ENCODE data around the gene CARS1. TPM values are rescaled to one million over a fixed set of nuclear protein-coding genes. Genes with fewer than 3 reads are reported as not detected.
A peak's percentile ranks its signal among the peaks of the same experiment; 100 is the strongest.

CARS1 gene
- total RNA-seq, 1 donor from 2014 or later = 51.8 TPM

DNA sequence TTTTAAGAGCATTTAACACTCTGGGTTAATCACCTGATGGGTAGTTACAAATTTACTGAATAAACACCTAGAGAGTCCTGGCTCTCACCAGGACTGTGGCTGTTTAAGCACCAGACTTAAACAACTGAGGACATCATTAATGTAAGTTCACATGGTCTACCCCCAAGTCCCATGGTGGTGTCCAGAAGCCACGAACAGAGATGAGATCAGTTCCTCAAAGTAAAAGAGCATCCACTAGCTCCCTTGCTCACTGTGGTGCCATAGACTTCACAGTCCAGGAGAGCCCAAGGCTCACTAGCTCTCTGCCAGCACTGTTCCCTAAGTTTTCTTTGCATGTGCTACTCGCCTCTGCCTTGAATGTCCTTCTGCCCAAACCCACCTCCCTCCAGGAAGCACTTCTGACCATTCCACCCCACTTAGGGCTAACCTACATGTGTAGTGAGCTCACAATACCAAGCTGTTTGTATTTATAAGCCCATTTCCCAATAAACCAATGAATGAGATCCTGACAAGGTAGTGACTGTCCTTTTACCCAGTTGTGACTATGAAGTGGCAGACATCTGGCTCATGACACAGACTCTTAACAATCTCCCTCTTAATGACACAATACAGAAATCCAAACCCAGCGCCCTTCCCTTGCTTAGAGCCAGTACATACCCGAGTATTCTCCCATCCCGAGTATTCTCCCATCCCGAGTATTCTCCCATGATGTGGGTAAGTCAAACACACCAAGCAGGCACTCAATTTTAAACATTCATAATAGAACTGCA lies 80.7 kb downstream of the CARS1 start:
- peaks cover 66% of the 10 kb centered on the region for H3K36me3 Mint-ChIP-seq (ENCODE audit: low read depth)
- H3K4me1 Mint-ChIP-seq (ENCODE audit: low read depth) = peaks cover 18% of the 10 kb centered on the region
- DNase-seq (ENCODE audit: low spot score) = no peak
- H3K27me3 Mint-ChIP-seq (ENCODE audit: low read depth) = no peaks in the 10 kb centered on the region
- no peak overlapping the region for H3K4me3 Mint-ChIP-seq (ENCODE audit: low read depth)
- H3K27ac Mint-ChIP-seq = peak overlapping the region; percentile 3
- intact Hi-C loops (cut with micrococcal nuclease) = no loop called here
- no peaks in the 10 kb centered on the region for H3K9me3 Mint-ChIP-seq

DNA sequence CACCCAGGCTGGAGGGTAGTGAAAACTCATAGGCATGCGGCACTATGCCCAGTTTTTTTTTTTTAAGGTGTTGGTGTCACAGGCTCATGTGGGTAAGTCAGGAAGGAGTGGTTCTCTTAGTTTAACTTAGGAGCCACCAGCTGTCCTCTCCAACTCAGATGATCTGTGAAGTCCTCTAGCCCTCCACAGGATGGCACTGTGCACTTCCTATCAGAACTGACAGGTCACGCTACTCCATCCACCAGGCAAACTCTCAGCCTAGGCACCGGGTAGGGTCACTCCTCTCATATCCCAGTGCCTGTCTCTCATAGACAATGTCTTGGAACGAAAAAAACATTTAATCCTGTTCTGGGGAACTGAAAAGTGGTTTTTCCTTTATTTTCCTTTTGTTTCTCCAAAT lies 81.6 kb downstream of the CARS1 start:
- Mint-ChIP-seq H3K4me1 (ENCODE audit: low read depth) (peaks cover 18% of the 10 kb centered on the region), H3K9me3 (no peaks in the 10 kb centered on the region), H3K27ac (no peak overlapping the region), H3K36me3 (ENCODE audit: low read depth) (peaks cover 75% of the 10 kb centered on the region), H3K4me3 (ENCODE audit: low read depth) (no peak overlapping the region), H3K27me3 (ENCODE audit: low read depth) (no peaks in the 10 kb centered on the region)
- no peak for DNase-seq (ENCODE audit: low spot score)
- intact Hi-C loops (cut with micrococcal nuclease) = loop anchor here (1.0 kb wide), 2 partner anchors 13 to 46 kb away; no protein-coding TSS in a partner anchor

DNA sequence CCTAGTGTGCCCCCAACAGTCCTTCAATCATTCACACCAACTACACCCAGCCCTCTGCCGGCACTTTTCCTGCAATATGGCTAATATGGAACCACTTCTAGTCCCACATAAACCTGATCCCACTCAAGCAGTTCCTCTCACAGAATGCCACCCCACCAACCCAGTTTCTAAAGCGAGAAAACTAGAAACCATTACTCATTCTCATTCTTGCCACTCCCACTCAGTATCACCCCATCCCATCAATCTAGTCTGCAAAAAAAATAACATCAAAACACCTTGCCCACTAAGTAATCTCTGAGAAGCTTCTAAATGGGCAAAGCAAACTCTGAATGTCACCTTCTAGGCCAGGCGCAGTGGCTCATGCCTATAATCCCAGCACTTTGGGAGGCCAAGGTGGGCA lies 83.0 kb downstream of the CARS1 start:
- Mint-ChIP-seq H3K27ac (peak overlapping the region; percentile 4), H3K36me3 (ENCODE audit: low read depth) (peaks cover 88% of the 10 kb centered on the region), H3K4me3 (ENCODE audit: low read depth) (no peak overlapping the region), H3K9me3 (no peaks in the 10 kb centered on the region), H3K27me3 (ENCODE audit: low read depth) (no peaks in the 10 kb centered on the region), H3K4me1 (ENCODE audit: low read depth) (peaks cover 16% of the 10 kb centered on the region)
- intact Hi-C loops (cut with micrococcal nuclease) = no loop called here
- no peak for DNase-seq (ENCODE audit: low spot score)

DNA sequence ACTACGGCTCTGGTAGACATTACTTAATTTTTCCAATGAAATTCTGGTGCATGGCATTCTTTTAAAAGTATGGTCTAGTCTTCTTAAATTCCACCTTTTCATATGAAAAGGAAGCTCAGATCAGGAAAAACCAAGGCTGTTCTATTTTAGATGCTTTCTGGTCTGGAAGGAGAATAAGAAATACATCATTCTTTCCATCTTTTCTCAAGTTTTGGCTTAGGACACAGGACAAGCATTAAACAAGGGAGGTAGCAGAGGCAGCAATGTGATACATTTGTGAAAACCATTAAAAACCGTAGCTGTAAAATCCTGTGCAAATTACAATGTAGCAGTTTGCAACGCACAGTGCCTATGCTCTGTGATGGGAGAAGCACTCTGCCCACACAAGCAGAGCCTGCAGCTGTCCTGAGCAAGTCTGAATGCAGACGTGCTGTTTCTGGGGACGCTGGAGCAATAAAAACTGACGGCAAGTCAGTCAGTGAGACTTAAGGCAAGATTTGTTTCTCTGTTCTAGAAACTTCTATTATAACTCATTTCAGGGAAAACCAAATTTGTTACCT lies 88.8 kb downstream of the CARS1 start:
- intact Hi-C loops (cut with micrococcal nuclease) = no loop called here
- Mint-ChIP-seq H3K36me3 (ENCODE audit: low read depth) (peaks cover 93% of the 10 kb centered on the region), H3K4me1 (ENCODE audit: low read depth) (peaks cover 15% of the 10 kb centered on the region), H3K27me3 (ENCODE audit: low read depth) (no peaks in the 10 kb centered on the region), H3K9me3 (no peaks in the 10 kb centered on the region), H3K4me3 (ENCODE audit: low read depth) (no peak overlapping the region), H3K27ac (no peak overlapping the region)
- DNase-seq (ENCODE audit: low spot score) = no peak

DNA sequence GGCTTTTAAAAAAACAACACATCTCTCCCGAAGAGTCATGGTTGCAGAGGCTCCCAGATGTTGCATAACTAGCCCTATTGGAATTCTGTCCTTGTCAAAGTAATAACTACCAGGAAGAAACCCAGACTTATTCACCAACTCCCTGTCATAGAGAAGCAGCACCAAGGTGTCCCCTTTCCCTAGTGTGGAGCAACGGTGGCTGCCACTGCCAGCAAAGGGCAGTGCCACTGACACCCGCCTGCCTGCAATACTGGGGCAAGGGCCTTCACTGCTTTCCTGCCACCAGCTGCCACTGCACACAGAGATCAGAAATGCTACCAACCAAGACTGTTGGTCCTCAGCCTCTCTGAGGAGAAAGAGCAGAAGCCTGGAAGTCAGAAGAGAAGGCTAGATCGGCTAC lies 92.4 kb downstream of the CARS1 start:
- intact Hi-C loops (cut with micrococcal nuclease) = no loop called here
- Mint-ChIP-seq H3K4me3 (ENCODE audit: low read depth) (no peak overlapping the region), H3K36me3 (ENCODE audit: low read depth) (peaks cover 91% of the 10 kb centered on the region), H3K4me1 (ENCODE audit: low read depth) (peaks cover 25% of the 10 kb centered on the region), H3K27ac (no peak overlapping the region), H3K9me3 (no peaks in the 10 kb centered on the region), H3K27me3 (ENCODE audit: low read depth) (no peaks in the 10 kb centered on the region)
- no peak for DNase-seq (ENCODE audit: low spot score)

DNA sequence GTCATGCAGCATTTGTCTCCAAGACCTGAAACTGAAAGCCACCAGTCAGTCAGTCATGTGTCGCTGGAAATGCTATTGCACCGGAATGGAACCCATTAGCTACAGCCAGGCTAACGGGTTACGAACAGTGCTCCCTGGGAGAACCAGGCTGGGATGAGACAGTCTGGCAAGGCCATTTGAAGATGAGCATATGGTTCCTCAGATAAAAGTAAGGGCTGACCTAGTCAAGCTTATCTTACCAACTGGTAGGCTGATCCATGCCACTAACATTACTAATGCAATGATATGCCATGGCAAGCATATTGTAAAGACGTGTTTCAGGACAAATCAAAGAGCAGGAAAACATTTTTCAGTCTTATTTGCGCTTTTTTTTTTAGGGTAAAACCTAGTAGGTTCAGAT lies 93.5 kb downstream of the CARS1 start:
- Mint-ChIP-seq H3K9me3 (no peaks in the 10 kb centered on the region), H3K36me3 (ENCODE audit: low read depth) (peaks cover 93% of the 10 kb centered on the region), H3K27me3 (ENCODE audit: low read depth) (no peaks in the 10 kb centered on the region), H3K4me3 (ENCODE audit: low read depth) (no peak overlapping the region), H3K4me1 (ENCODE audit: low read depth) (peaks cover 25% of the 10 kb centered on the region), H3K27ac (no peak overlapping the region)
- DNase-seq (ENCODE audit: low spot score) = no peak
- intact Hi-C loops (cut with micrococcal nuclease) = no loop called here

DNA sequence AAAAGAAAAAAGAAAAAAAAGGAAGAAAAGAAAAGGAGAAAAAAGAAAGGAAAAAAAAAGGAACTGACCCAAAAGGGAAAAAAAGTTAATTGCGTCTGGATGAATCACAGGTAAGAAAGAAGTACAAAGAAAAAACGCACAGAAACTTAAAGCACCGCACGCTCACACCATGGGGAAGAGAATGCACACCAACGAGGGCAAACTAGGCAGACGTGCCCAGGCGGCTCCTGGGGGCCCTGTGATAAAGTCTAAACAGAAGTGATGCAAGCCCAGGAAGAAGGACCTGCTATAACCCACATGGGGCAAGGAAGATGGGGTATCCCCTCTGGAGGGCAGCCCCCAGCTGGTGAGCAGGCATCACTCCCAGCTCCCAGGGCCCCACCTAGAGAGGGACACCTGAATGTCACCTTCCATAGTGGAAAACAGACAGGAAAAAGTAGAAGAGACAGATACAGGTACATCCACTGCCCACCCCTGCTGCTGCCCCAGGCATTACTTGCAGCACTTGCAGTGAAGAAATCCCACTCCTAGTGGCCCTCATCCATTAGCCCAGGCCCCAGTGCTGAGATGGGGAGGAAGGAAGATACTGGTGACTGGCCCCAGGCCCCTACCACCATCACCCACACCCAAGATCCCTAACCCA lies 94.0 kb downstream of the CARS1 start:
- intact Hi-C loops (cut with micrococcal nuclease) = no loop called here
- Mint-ChIP-seq H3K4me1 (ENCODE audit: low read depth) (peaks cover 25% of the 10 kb centered on the region), H3K27ac (no peak overlapping the region), H3K27me3 (ENCODE audit: low read depth) (no peaks in the 10 kb centered on the region), H3K36me3 (ENCODE audit: low read depth) (peaks cover 93% of the 10 kb centered on the region), H3K9me3 (no peaks in the 10 kb centered on the region), H3K4me3 (ENCODE audit: low read depth) (no peak overlapping the region)
- DNase-seq (ENCODE audit: low spot score) = no peak

DNA sequence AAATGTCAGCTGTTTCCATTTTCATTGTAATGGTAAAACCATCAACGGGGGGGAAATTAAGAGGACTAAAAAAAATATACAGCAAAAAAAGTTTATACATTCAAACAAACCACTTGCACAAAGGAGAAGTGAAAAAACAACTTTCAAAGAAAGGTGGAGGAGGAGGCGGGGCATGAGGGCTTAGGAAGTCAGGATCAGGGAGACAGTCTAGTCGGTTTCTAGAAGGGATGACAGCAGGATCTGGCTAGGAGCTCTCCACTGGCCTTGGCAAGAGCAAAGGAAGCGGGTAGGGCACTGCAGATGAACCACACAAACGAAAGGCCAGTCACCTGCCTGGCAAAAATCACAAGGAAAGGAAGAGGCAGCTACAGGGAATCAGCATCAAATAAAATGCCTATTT lies 96.1 kb downstream of the CARS1 start:
- H3K4me1 Mint-ChIP-seq (ENCODE audit: low read depth) = peaks cover 21% of the 10 kb centered on the region
- peak overlapping the region; percentile 59 for H3K27ac Mint-ChIP-seq
- H3K27me3 Mint-ChIP-seq (ENCODE audit: low read depth) = no peaks in the 10 kb centered on the region
- H3K4me3 Mint-ChIP-seq (ENCODE audit: low read depth) = no peak overlapping the region
- no peak for DNase-seq (ENCODE audit: low spot score)
- intact Hi-C loops (cut with micrococcal nuclease) = no loop called here
- no peaks in the 10 kb centered on the region for H3K9me3 Mint-ChIP-seq
- peaks cover 93% of the 10 kb centered on the region for H3K36me3 Mint-ChIP-seq (ENCODE audit: low read depth)

DNA sequence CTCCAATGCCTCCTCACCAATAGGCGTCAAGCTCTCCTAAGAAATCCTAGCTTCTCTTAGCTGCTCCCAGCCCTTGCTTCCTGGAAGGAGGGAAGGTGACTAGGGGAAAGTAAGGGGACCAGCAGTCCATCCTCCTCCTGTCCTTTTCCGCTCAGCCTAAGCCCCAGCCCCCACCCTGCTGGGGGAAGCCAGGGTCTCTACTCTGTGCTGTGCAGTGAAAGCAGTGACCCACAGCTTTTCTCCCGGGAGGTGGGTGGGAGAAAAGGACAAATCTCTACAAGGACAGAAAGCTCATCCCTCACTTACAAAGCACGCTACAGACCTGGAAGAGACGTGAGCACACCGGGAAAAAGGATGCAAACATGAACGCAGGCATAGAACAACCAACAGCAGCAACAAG lies 97.1 kb downstream of the CARS1 start:
- H3K4me1 Mint-ChIP-seq (ENCODE audit: low read depth) = peaks cover 24% of the 10 kb centered on the region
- H3K4me3 Mint-ChIP-seq (ENCODE audit: low read depth) = no peak overlapping the region
- no peak for DNase-seq (ENCODE audit: low spot score)
- H3K27ac Mint-ChIP-seq = no peak overlapping the region
- no peaks in the 10 kb centered on the region for H3K9me3 Mint-ChIP-seq
- intact Hi-C loops (cut with micrococcal nuclease) = no loop called here
- no peaks in the 10 kb centered on the region for H3K27me3 Mint-ChIP-seq (ENCODE audit: low read depth)
- peaks cover 93% of the 10 kb centered on the region for H3K36me3 Mint-ChIP-seq (ENCODE audit: low read depth)

DNA sequence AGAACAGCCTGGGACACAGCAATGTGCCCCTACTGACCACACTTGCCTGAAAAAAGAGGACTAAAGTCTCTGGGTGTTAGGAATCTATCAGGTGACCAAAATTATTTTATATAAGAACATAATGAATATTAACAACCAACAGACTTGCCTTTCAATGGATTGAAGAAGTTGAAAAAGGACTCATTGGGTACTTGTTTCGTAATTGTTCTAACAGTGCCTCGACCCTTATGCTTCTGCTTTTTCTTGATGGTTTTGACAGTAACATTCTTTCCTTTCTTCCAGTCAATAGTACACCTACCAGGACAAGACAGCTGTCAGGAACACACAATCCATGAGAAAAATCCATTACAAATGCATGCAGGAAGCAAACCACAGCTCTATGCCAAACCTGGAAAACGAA lies 99.0 kb downstream of the CARS1 start:
- intact Hi-C loops (cut with micrococcal nuclease) = no loop called here
- H3K27ac Mint-ChIP-seq = no peak overlapping the region

DNA sequence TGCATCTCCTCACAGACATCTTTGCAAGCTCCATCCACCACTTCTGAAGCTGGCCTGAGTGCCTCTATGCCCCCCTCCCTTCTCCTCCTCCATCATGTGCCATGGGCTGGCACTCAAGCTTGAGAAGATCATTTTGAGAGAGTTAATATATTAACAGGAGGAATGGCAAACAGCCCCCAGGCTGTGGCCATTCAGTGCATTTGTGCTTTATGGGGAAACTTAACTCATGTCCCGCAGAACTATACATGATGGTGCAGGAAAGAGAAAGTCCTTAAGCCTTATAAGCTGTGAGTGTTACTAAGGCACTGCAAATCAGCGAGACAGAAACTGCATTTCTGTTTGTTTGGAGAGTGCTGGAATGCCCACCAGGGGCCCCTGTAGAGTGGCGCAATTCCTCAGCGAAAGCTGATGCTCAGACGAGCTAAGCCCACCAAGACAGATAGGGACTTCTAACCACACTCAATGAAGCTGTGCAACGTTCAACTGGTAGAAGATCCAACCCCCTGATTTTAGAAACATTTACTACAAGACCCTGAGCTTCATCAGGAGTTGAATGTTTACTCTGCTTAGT lies 101.2 kb downstream of the CARS1 start:
- Mint-ChIP-seq H3K4me3 (ENCODE audit: low read depth) (no peak overlapping the region), H3K27me3 (ENCODE audit: low read depth) (no peaks in the 10 kb centered on the region), H3K9me3 (no peaks in the 10 kb centered on the region), H3K36me3 (ENCODE audit: low read depth) (peaks cover 95% of the 10 kb centered on the region), H3K4me1 (ENCODE audit: low read depth) (peaks cover 37% of the 10 kb centered on the region), H3K27ac (no peak overlapping the region)
- no peak for DNase-seq (ENCODE audit: low spot score)
- intact Hi-C loops (cut with micrococcal nuclease) = no loop called here

More for the DNA sequence above, 99.0 kb downstream of the CARS1 start:
- no peaks in the 10 kb centered on the region for H3K9me3 Mint-ChIP-seq
- DNase-seq (ENCODE audit: low spot score) = no peak
- H3K36me3 Mint-ChIP-seq (ENCODE audit: low read depth) = peaks cover 92% of the 10 kb centered on the region
- no peak overlapping the region for H3K4me3 Mint-ChIP-seq (ENCODE audit: low read depth)
- H3K27me3 Mint-ChIP-seq (ENCODE audit: low read depth) = no peaks in the 10 kb centered on the region
- peaks cover 25% of the 10 kb centered on the region for H3K4me1 Mint-ChIP-seq (ENCODE audit: low read depth)

DNA sequence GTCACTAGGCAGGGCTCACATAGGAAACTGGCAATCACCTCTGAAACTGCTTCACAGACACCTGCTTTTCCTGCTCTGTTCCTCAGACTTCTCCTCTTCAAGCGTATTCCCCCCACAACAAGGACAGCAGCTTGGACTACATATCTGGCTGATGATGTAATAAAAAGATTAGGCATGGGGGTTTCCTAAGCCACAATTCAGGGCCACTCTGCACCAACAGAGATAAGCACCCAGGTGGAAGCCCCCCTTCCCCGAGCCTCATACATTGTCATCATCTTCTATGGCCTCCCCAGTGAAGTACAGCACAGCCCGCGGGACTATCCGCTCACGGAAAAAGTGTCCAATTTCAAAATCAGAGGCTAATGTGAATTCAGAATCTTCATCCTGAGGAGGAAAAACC lies 103.0 kb downstream of the CARS1 start:
- H3K9me3 Mint-ChIP-seq = no peaks in the 10 kb centered on the region
- no peaks in the 10 kb centered on the region for H3K27me3 Mint-ChIP-seq (ENCODE audit: low read depth)
- peaks cover 94% of the 10 kb centered on the region for H3K36me3 Mint-ChIP-seq (ENCODE audit: low read depth)
- intact Hi-C loops (cut with micrococcal nuclease) = no loop called here
- peaks cover 41% of the 10 kb centered on the region for H3K4me1 Mint-ChIP-seq (ENCODE audit: low read depth)
- DNase-seq (ENCODE audit: low spot score) = no peak
- no peak overlapping the region for H3K27ac Mint-ChIP-seq
- no peak overlapping the region for H3K4me3 Mint-ChIP-seq (ENCODE audit: low read depth)

DNA sequence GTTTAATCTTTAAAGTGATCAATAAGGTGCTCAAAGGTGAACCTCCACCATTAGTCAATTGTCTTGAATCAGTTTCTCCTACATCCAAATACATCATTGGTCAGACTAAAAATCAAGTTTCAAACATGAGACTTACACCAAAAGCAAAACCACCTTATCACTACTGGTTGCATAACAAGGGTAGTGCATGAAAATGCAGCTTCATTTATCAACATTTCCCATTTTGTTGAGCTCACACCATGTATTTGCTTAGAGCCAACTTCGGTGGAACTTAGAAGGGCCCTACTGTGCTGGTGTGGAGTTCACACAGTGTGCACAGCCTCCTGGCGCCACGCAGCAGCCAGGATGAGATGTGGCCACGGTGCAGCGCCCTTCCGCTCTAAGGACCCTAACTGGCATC lies 104.9 kb downstream of the CARS1 start:
- no peaks in the 10 kb centered on the region for H3K9me3 Mint-ChIP-seq
- intact Hi-C loops (cut with micrococcal nuclease) = no loop called here
- no peak overlapping the region for H3K4me3 Mint-ChIP-seq (ENCODE audit: low read depth)
- DNase-seq (ENCODE audit: low spot score) = no peak
- H3K36me3 Mint-ChIP-seq (ENCODE audit: low read depth) = peaks cover 98% of the 10 kb centered on the region
- H3K27ac Mint-ChIP-seq = no peak overlapping the region
- peaks cover 50% of the 10 kb centered on the region for H3K4me1 Mint-ChIP-seq (ENCODE audit: low read depth)
- no peaks in the 10 kb centered on the region for H3K27me3 Mint-ChIP-seq (ENCODE audit: low read depth)
